Measurements from ENCODE around the gene TRIM62. TPM values are rescaled to one million over a fixed set of nuclear protein-coding genes. Genes with fewer than 3 reads are reported as not detected.

The TRIM62 gene
- total RNA-seq, 1 donor from 2014 or later, result 10.8 TPM

DNA sequence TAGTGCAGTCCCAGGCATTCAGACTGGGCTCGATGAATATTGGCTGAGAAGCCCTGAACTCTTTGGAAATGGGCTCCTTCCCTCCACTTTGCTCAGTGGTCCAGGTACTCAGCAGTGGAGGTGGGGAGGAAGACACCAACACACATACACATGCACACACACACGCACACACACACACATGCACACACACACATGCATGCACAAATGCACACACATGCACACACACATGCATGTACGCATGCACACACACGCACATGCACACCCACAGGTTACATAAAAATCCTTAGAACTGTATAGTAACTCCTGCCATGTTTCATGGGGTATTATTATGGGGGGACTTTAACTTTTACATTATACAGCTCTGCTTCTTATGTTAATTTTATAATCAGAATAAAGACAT, 5.0 kb downstream of the TRIM62 start:
- peaks cover 6% of the 10 kb centered on the region for H3K27me3 Mint-ChIP-seq (ENCODE audit: unreplicated experiment)
- H3K4me1 Mint-ChIP-seq (ENCODE audit: unreplicated experiment), result peaks cover 12% of the 10 kb centered on the region
- H3K36me3 Mint-ChIP-seq (ENCODE audit: low read depth, unreplicated experiment), result peaks cover 7% of the 10 kb centered on the region
- no peak for TF ChIP-seq CTCF (IDR thresholded peaks at IDR 0.05; ENCODE audit: unreplicated experiment)
- no peak overlapping the region for H3K27ac Mint-ChIP-seq (ENCODE audit: unreplicated experiment)
- H3K9me3 Mint-ChIP-seq (ENCODE audit: unreplicated experiment), result no peaks in the 10 kb centered on the region
- no peak overlapping the region for H3K4me3 Mint-ChIP-seq (ENCODE audit: unreplicated experiment)
- DNase-seq (ENCODE audit: low spot score), result no peak

- no peak overlapping the region for H3K4me3 Mint-ChIP-seq (ENCODE audit: unreplicated experiment)
- H3K4me1 Mint-ChIP-seq (ENCODE audit: unreplicated experiment), result peaks cover 13% of the 10 kb centered on the region
- TF ChIP-seq CTCF (IDR thresholded peaks at IDR 0.05; ENCODE audit: unreplicated experiment), result no peak
- no peaks in the 10 kb centered on the region for H3K9me3 Mint-ChIP-seq (ENCODE audit: unreplicated experiment)
- H3K27me3 Mint-ChIP-seq (ENCODE audit: unreplicated experiment), result peaks cover 7% of the 10 kb centered on the region
- peaks cover 7% of the 10 kb centered on the region for H3K36me3 Mint-ChIP-seq (ENCODE audit: low read depth, unreplicated experiment)
- no peak for DNase-seq (ENCODE audit: low spot score)
- H3K27ac Mint-ChIP-seq (ENCODE audit: unreplicated experiment), result no peak overlapping the region
These were observed 5.4 kb downstream of the TRIM62 start for GRCh38 chr1:33176362-33176850.

GRCh38 chr1:33175865-33176264, 6.0 kb downstream of the TRIM62 start:
- Mint-ChIP-seq H3K4me3 (ENCODE audit: unreplicated experiment) (no peak overlapping the region), H3K9me3 (ENCODE audit: unreplicated experiment) (no peaks in the 10 kb centered on the region), H3K36me3 (ENCODE audit: low read depth, unreplicated experiment) (peaks cover 7% of the 10 kb centered on the region), H3K27me3 (ENCODE audit: unreplicated experiment) (peaks cover 8% of the 10 kb centered on the region), H3K27ac (ENCODE audit: unreplicated experiment) (no peak overlapping the region), H3K4me1 (ENCODE audit: unreplicated experiment) (peaks cover 19% of the 10 kb centered on the region)
- no peak for DNase-seq (ENCODE audit: low spot score)
- TF ChIP-seq CTCF (IDR thresholded peaks at IDR 0.05; ENCODE audit: unreplicated experiment), result no peak

- DNase-seq (ENCODE audit: low spot score), result no peak
- H3K36me3 Mint-ChIP-seq (ENCODE audit: low read depth, unreplicated experiment), result no peaks in the 10 kb centered on the region
- H3K9me3 Mint-ChIP-seq (ENCODE audit: unreplicated experiment), result no peaks in the 10 kb centered on the region
- H3K4me1 Mint-ChIP-seq (ENCODE audit: unreplicated experiment), result peaks cover 29% of the 10 kb centered on the region
- no peak overlapping the region for H3K27ac Mint-ChIP-seq (ENCODE audit: unreplicated experiment)
- no peak for TF ChIP-seq CTCF (IDR thresholded peaks at IDR 0.05; ENCODE audit: unreplicated experiment)
- H3K27me3 Mint-ChIP-seq (ENCODE audit: unreplicated experiment), result peaks cover 5% of the 10 kb centered on the region
- no peak overlapping the region for H3K4me3 Mint-ChIP-seq (ENCODE audit: unreplicated experiment)
These were observed 8.8 kb downstream of the TRIM62 start for GRCh38 chr1:33173091-33173490.

GRCh38 chr1:33171977-33172813, 9.6 kb downstream of the TRIM62 start:
- Mint-ChIP-seq H3K27ac (ENCODE audit: unreplicated experiment) (no peak overlapping the region), H3K36me3 (ENCODE audit: low read depth, unreplicated experiment) (peaks cover 4% of the 10 kb centered on the region), H3K4me1 (ENCODE audit: unreplicated experiment) (peaks cover 29% of the 10 kb centered on the region), H3K27me3 (ENCODE audit: unreplicated experiment) (peaks cover 3% of the 10 kb centered on the region), H3K9me3 (ENCODE audit: unreplicated experiment) (no peaks in the 10 kb centered on the region), H3K4me3 (ENCODE audit: unreplicated experiment) (peak overlapping the region; percentile 5)
- DNase-seq (ENCODE audit: low spot score), result no peak
- TF ChIP-seq CTCF (IDR thresholded peaks at IDR 0.05; ENCODE audit: unreplicated experiment), result no peak

Data from endothelial cell (in vitro differentiated cells).